NCI-H524 (cell line): Measurements from ENCODE around the gene TTC23L.
A peak's percentile ranks its signal among the peaks of the same experiment; 100 is the strongest.

Experiments used
- DNase-seq, 2 experiments: peaks; one replicate each; lab custom pipeline; 2025; lab: John Stamatoyannopoulos, UW

Gene TTC23L

DNA sequence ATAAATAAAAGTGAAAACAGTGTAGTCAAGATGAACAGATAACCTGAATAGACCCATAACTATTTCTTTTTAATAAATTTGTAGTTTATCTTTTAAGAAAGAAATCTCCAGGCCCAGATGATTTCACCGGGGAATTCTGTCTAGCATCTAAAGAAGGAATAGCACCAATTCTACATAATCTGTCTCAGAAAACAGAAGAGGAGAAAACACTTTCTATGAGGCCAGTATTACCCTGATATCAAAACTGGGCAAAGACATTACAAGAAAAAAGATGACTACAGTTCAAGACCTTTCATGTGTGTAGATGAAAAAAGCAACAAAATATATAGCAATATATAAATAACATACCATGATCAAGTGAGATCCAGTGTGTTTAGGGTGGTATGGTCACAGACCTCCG lies 31.4 kb downstream of the TTC23L start:
- DNase-seq, result no peak

DNA sequence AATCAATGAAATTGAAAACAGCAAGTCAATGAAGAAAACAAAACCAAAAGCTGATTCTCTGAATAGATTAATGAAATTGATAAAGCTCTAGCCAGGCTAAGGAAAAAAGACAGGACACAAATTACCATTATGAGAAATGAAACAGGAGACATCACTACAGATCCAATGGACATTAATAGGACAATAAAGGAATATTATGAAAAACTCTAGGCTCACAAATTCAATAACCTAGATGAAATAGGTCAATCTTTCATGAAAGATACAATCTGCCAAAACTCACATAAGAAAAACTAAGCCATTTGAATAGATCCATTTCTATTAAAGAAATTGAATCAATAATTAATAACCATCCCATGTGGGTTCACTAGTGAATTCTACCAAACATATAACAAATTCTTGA lies 37.3 kb downstream of the TTC23L start:
- DNase-seq, result no peak

DNA sequence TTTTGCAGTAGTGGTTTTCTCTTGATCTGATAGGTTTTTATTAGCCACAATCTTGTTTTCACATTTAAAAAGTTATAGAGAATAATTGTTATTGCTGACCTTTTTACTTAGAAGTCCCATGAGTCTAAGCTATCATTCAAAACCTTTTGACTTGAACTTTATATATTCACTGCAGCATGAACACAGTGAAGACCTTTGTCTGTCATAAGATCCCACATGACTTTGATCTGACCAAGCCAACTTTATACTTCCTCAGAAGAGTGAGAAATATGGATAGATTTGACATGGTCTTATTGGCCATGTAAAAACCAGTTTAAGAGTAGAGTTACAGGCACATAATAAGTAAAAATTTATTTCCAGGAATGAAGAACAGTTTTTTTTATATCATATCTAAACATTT lies 42.3 kb downstream of the TTC23L start:
- no peak for DNase-seq

GRCh38 chr5:34886392-34887119 lies 47.6 kb downstream of the TTC23L start:
- peak; percentile 33 to 57 for DNase-seq

- DNase-seq, result no peak
Observed at GRCh38 chr5:34889394-34889793, 50.4 kb downstream of the TTC23L start.

GRCh38 chr5:34891981-34892380 lies 53.0 kb downstream of the TTC23L start:
- no peak for DNase-seq

DNA sequence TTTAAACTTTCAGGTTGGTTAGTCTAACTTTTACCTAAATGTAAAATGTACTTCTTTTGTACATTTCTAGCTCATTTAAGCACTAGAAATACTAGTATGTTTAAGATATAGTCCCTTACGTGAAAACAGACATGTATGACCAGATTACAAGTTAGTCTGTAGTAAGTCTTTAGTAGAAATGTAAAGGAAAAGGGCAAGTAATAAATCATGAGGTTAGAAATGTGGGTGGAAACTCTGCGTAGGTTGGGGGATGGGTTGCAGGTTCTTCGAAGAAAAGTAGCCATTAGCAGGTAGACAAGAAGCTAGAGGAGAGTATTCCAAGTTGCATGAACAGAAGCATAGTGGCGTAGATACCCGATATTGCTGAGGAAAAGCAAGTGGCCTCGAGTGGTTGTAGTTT lies 53.5 kb downstream of the TTC23L start:
- no peak for DNase-seq

DNA sequence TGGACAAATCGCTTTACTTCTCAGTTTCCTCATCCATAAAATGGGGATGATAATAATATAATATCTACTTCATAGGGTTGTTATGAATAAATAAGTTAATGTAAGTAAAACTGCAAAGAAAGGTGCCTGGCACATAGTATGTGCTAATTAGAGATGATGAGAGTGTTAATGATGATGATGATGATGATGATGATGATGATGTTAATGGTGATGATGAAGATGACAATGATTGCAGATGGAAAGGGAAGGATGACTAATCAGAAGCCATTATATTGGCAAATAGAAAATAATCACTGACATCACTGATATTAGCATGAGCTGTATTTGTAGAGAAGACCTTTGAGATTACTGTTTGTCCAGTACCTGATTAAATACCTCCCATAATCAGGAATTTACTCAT lies 55.8 kb downstream of the TTC23L start:
- DNase-seq, result no peak

- no peak for DNase-seq
Observed at GRCh38 chr5:34895641-34896419, 56.9 kb downstream of the TTC23L start.

DNA sequence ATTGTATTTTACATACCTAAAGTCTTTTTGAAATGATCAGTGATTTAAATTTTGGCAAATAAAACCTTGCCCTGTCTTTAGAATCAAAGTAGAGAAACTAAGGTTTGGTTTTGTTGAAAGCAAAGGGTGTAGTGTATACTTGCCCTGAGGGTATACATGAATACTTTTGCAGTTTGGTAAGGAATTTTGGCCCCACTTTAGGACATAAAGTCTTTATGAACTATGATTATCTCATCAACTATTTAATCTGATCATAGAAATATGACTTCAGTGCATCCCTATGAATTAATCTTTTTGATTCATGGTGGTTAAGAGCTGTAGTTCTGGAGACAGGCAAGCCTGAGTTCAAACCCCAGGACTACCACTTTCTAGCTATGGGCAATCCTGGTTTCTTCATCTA lies 58.7 kb downstream of the TTC23L start:
- DNase-seq, result no peak

GRCh38 chr5:34898258-34898895 lies 59.4 kb downstream of the TTC23L start:
- peak; percentile 28 to 75 for DNase-seq

DNA sequence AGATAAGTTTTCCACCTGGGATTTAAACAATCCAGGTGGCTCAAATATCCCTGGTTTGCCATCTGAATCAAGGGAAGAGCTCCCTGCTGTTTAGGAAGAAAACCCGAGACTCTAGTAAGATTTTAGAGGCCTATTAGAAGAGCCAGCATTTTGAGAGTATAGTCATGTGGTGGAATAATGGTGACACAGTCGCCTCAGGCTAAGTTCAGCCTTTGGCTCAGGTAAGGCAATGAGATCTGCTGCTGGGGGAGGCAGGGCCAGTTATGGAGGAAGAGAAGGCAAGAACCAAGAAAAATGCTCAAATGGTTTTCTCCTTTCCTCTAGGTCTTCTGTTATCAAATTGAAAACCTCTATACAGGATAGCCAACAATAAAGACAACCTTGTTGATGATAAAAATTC lies 60.1 kb downstream of the TTC23L start:
- no peak for DNase-seq

- DNase-seq, result no peak
Observed at GRCh38 chr5:34900652-34901051, 61.7 kb downstream of the TTC23L start.

GRCh38 chr5:34903260-34903659 lies 64.3 kb downstream of the TTC23L start:
- DNase-seq, result no peak

DNA sequence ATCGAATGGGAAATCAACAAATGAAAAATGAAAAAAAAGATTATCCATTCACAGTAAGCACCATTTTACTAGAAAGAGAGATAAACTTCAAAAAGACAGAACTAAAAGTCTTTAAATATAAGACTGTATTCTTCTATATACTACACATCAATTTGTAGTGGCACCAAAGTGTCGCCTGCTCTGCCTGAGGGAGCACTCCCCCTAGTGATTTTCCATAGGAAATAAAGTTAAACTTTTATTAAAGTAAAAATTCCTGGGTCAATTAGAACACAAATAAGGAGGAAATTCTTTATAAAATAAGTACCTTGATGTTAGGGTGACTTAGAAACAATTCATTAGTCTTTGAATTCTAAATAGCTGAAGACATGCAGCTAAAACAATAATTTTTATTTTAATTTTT lies 66.6 kb downstream of the TTC23L start:
- DNase-seq, result no peak

- no peak for DNase-seq
Observed at GRCh38 chr5:34913072-34913471, 74.1 kb downstream of the TTC23L start.

GRCh38 chr5:34914671-34915138 lies 75.7 kb downstream of the TTC23L start:
- DNase-seq, result peak in 1 of 2 experiments; percentile 43

- DNase-seq, result peak; percentile 95 to 98
Observed at GRCh38 chr5:34915139-34915855, 76.3 kb downstream of the TTC23L start, which contains the start of the genes BRIX1 and RAD1. BRIX1 (plus strand) TSS chr5:34915711; CDS start chr5:34915739, 28 bp downstream. RAD1 (minus strand) TSS chr5:34915504; CDS start chr5:34914892, 612 bp downstream.

DNA sequence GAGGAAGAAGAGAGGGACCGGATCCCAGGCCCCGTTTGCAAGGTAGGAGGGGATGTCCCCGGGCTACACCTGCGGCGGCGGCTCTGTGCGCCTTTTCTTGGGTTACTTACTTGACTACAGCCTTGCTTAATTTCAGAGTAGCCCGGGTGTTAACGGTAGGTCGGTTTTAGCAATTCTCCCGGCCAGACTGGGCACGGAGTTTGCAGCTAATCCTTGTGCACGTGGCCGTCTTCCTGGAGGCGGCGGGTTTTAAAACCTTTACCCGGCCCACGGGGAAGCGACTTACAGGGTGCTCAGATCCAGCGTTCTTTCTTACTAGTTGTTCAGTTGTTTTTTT lies 76.9 kb downstream of the TTC23L start:
- DNase-seq, result no peak

- DNase-seq, result no peak
Observed at GRCh38 chr5:34916518-34916917, 77.6 kb downstream of the TTC23L start.

- no peak for DNase-seq
Observed at GRCh38 chr5:34918025-34918424, 79.1 kb downstream of the TTC23L start.

- DNase-seq, result no peak
Observed at GRCh38 chr5:34919077-34919476, 80.1 kb downstream of the TTC23L start.
